Hindlimb muscle (tissue), 1 donor: ENCODE data around the gene ATL2. TPM values are rescaled to one million over a fixed set of nuclear protein-coding genes. Genes with fewer than 3 reads are reported as not detected.
A peak's percentile ranks its signal among the peaks of the same experiment; 100 is the strongest.
"Not testable (repeated sequence)": the region's sequence is repeated elsewhere in the genome, so short reads cannot be mapped to it uniquely, and the experiment has no call there.

ENCODE experiments used
- DNase-seq: peaks from one replicate; pipeline ENCODE4 v3.0.0-alpha.2; 2013
- polyA plus RNA-seq: library from polyadenylated mRNA; unstranded; fragments of 120-200 nt; gene quantifications from one replicate; pipeline ENCODE4 v1.2.1, GENCODE V29; 2013; ENCODE audit not compliant: insufficient read length

Gene ATL2
- polyA plus RNA-seq: 32.8 TPM

DNA sequence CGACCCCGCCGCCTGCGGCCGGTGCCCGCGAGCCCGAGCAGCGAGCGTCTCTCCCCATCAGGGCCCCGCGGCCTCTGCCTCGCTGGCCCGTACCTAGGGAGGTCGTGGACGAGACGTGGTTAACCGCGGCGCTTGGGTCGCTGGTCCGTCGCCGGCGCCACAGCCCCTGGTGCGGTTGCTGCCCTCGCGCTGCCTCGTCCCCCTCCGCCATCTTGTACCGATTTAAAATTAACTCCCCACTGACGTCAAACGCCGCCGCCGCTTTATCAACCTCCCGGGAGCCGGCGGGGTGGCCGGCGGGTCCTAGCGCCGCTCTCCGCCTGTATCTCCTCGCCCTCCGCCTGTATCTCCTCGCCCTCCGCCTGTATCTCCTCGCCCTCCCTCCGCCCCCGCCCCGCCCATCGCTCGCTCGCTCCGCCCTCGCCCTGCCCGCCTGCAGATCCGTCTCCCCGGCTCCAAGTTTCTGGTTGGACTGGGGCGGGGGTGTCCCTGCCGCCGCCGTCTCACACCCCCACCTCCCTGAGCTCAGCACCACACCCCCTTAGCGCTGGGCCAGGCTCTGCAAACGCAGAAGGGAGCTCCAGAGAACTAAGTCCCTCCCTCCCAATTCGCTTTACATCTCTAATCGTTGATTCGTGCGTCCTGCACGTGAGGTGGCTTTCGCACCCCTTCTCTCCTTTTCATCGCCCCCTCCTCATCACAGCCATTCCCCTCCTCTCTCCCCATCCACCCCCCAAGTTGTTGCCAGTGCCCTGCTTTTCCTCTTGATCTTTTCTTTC, at the start of gene ATL2:
Gene ATL2, minus strand, starts transcription at position 224 of the 779 bp plus-strand sequence. Its CDS starts 13 bp downstream, at position 211.
- peak; percentile 95 for DNase-seq

- no peak for DNase-seq
Observed at GRCh38 chr2:38423763-38424162, 46.7 kb upstream of the ATL2 start.

DNA sequence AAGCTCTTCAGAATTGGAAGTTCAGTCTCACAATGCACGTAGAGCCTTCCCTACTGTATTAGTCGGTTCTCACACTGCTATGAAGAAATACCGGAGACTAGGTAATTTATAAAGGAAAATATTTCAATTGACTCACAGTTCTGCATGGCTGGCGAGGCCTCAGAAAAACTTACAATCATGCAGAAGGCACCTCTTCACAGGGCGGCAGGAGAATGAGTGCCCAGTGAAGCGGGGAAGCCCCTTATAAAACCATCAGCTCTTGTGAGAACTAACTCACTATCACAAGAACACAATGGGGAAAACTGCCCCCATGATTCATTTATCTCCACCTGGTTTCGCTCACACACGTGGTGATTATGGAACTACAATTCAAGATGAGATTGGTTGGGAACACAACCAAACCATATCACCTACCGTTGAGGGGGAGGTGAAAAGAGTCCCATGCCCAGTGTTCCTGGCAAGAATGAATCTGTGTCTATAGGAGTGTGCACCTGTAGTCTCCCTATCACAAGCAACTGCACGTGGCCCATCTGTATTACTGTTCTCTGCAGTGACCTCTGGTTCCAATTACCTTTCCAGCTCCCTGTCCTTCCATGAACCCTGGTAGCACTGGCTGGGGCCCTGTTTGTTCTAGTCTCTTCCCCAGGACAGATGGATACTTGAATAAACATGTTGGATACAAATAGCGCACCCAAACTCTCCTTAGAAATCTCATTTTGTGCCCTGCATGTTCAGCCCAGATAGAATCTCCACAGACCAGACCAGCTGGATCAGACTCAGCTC, 44.4 kb upstream of the ATL2 start:
- DNase-seq: no peak

DNA sequence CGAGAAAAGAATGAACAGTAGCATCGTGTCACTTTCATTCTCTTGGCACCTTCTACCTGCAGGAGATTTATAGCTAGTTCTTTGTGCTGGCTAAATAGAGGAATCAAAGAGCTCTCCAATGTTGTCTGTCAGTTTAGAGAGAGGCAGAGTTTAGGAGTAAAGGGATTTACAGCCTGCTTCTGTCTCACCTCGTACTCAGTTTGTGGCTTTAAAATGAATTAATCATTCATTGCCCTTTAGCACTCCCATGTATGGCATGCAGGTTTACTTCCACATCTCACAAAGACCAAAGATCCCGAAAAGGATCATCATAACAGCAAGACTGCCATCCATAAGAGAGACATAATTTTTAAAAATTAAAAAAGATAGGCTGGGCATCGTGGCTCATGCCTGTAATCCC, 42.4 kb upstream of the ATL2 start:
- DNase-seq: no peak

- no peak for DNase-seq
Observed at GRCh38 chr2:38418735-38419134, 41.7 kb upstream of the ATL2 start.

DNA sequence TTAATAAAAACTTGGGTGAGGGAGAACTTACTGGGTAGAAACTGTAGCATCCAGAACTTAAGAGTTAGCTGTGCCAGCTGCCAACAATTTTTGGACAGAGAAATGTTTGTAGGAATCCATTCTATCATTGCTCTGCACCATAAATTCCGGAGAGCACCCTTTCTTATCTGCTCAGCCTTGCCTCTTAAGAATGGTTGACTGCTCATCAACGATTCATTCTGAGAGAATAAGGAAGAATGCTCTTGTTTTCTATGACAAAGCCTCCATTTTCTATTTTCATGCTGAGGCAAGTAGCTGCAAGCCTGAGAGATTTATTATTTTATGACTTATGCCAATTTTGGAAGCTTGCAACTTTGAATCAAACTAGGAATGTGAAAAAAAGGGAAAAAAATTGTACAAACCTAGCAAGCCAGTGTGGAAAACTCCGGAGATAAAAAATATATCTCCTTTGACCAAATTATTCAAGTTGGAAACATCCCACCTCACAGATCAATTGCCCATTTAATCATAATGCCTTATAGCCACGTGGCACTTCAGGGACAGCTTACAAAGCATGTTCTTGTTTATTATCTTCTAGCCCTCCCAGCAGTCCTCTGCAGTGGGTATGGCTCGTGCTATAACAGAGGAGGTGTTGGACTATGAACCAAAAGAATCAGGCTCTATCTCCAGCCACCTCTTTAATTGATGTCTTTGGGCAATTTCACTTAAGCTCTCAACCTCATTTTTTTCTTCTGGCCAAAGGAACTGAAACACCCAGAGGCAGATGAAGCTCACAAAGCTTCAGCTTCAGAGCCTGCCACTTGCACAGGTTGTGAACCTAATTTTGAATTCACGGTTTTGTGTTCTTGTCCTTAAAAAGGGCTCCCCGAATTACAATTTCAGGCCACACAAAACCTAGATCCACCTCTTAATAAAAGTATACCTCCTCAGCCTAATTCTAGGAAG, 40.9 kb upstream of the ATL2 start:
- no peak for DNase-seq

GRCh38 chr2:38416296-38417036, 39.4 kb upstream of the ATL2 start:
- DNase-seq: no peak

GRCh38 chr2:38415728-38416291, 38.7 kb upstream of the ATL2 start:
- DNase-seq: no peak

- DNase-seq: no peak
Observed at GRCh38 chr2:38415023-38415422, 38.0 kb upstream of the ATL2 start.

- not testable (repeated sequence) for DNase-seq
Observed at GRCh38 chr2:38412235-38412871, 35.3 kb upstream of the ATL2 start.

- peak; percentile 41 for DNase-seq
Observed at GRCh38 chr2:38409156-38410102, 32.4 kb upstream of the ATL2 start.

GRCh38 chr2:38407111-38407682, 30.1 kb upstream of the ATL2 start:
- DNase-seq: no peak

GRCh38 chr2:38406597-38407110, 29.6 kb upstream of the ATL2 start:
- DNase-seq: no peak

- no peak for DNase-seq
Observed at GRCh38 chr2:38405917-38406596, 29.0 kb upstream of the ATL2 start.

DNA sequence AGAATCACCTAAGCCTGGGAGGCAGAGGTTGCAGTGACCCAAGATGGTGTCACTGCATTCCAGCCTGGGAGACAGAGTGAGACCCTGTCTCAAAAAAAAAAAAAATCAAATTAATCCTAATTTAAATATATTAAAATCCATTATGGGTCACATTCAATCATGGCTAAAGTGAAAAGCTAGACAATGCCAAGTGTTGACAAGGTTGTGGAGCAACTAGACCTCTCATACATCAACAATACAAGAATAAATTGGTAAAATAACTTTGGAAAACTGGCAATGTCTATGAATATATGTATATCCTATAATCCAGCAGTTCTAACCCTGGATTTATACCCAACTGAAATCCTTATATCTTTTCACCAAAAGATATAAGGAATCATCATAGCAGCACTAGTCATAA, 23.4 kb upstream of the ATL2 start:
- DNase-seq: no peak

DNA sequence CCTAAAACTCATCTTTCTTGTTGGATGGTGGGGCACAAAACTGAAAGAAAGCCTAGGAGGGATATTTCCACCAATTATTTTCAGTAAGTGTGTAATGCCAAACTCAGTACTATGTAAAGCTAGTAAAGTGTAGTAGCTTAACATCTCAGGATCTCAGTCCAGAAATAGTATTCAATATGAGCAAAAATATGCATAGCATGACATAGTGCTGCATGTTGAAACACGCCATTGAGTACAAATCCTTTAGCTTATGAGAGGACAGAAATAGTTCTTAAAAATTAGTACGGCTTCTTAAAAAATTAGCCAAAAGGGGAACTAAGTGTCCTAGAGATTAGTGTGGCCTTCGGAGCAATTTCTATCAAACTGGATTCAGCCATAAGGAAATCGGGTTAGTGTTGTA, 21.7 kb upstream of the ATL2 start:
- DNase-seq: no peak

DNA sequence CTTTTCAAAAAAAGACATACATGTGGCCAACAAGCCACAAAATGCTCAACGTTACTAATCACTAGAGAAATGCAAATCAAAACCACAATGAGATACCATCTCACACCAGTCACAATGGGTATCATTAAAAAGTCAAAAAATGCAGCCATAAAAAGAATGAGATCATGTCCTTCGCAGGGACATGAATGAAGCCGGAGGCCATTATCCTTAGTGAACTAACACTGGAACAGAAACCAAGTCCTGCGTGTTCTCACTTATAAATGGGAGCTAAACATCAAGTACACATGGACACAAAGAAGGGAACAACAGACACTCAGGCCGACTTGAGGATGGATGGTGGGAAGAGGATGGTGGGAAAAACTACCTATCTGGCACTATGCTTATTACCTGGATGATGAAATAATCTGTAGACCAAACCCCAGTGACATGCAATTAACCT, 17.8 kb upstream of the ATL2 start:
- no peak for DNase-seq

- no peak for DNase-seq
Observed at GRCh38 chr2:38394041-38394440, 17.0 kb upstream of the ATL2 start.

GRCh38 chr2:38390947-38391346, 13.9 kb upstream of the ATL2 start:
- DNase-seq: no peak
